NT2/D1 (cell line): ENCODE results near the gene ICOS.
"Not testable (repeated sequence)": the region's sequence is repeated elsewhere in the genome, so short reads cannot be mapped to it uniquely, and the experiment has no call there.

Experiments used
- DNase-seq: peaks from one replicate; pipeline ENCODE4 v3.0.0-alpha.2; 2011; ENCODE audit warnings: low read depth, low spot score
- H3K27me3 ChIP-seq: 2 replicates; pipeline ENCODE4 v1.6.0; 2011; ENCODE audit warnings: mild to moderate bottlenecking; ENCODE audit not compliant: insufficient read length, insufficient read depth
- H3K36me3 ChIP-seq: 2 replicates; pipeline ENCODE4 v1.6.1; 2011; ENCODE audit warnings: mild to moderate bottlenecking, low read length, mixed read lengths; ENCODE audit not compliant: insufficient read depth, insufficient read length
- H3K4me1 ChIP-seq: 2 replicates; pipeline ENCODE4 v1.5.1; 2011; ENCODE audit not compliant: insufficient read depth, insufficient read length
- H3K4me3 ChIP-seq: 2 replicates; pipeline ENCODE4 v1.5.1; 2011; ENCODE audit warnings: low read depth; ENCODE audit not compliant: insufficient read length
- H3K9ac ChIP-seq: 2 replicates; pipeline ENCODE4 v1.6.0; 2011; ENCODE audit warnings: low read depth; ENCODE audit not compliant: insufficient read length
- H3K9me3 ChIP-seq: 2 replicates; pipeline ENCODE4 v1.5.1; 2011; ENCODE audit warnings: mild to moderate bottlenecking, low read length; ENCODE audit not compliant: insufficient read depth
- SUZ12 ChIP-seq: IDR thresholded peaks from 2 replicates; pipeline ENCODE4 v1.6.1; 2011; ENCODE audit not compliant: insufficient read length, insufficient read depth; ENCODE audit errors: extremely low read depth
- YY1 ChIP-seq: IDR thresholded peaks from 2 replicates; pipeline ENCODE4 v1.6.1; 2011; ENCODE audit not compliant: insufficient read length, insufficient read depth
- ZNF274 ChIP-seq: IDR thresholded peaks from 2 replicates; pipeline ENCODE4 v1.6.1; 2011; ENCODE audit warnings: mild to moderate bottlenecking, low read depth, low read length

ICOS gene

DNA sequence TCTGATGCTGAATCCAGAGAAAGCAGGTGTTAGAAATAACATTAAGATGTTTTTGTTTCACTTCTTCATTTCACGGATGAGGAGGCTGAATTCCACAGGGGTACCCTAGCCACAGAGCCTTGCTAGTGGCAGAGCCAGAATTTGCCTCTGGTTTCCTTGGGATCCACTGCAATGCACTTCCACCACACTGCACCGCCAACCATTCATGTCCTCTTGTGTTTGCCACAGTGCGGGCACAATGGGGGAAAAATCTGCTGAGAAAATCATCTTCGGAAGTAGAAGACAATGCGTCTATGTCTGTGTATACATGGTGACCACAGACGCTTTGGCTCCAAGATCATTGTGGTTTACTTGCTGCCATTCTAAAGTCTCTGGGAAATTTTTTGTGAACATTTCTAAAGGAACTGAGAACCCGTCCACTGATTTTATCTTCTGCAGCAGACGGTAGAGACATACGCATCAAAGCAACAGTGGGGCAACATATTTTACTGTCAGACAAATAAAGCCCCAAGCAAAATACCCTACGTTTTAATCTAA, 14.9 kb downstream of the ICOS start:
- Histone ChIP-seq H3K9ac (no peak overlapping the region), H3K4me1 (no peaks in the 10 kb centered on the region), H3K27me3 (no peaks in the 10 kb centered on the region), H3K36me3 (no peaks in the 10 kb centered on the region), H3K9me3 (no peaks in the 10 kb centered on the region; the same call in 1 of the 2 replicates), H3K4me3 (no peak overlapping the region)
- DNase-seq, result no peak
- TF ChIP-seq YY1 (no peak), ZNF274 (no peak), SUZ12 (no peak)

DNA sequence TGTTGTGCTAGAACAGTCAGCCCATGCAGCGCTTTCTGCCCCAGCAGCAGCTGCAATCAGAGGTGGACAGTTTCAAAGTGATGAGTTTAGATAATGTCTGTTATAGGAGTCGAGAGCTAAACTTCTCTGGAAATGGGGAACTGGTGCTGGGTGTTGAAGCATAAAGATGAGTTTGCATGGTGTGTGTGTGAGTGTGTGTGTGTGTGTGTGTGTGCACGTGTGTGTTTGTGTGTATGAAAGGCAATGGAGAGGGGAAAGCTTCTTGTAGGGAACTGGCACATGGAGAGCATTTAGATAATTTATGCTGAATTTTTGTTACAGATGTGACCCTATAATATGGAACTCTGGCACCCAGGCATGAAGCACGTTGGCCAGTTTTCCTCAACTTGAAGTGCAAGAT, 22.7 kb downstream of the ICOS start:
- Histone ChIP-seq H3K9ac (no peak overlapping the region), H3K4me1 (no peaks in the 10 kb centered on the region), H3K27me3 (no peaks in the 10 kb centered on the region), H3K9me3 (no peaks in the 10 kb centered on the region), H3K4me3 (no peak overlapping the region), H3K36me3 (no peaks in the 10 kb centered on the region)
- no peak for TF ChIP-seq ZNF274
- TF ChIP-seq YY1, result no peak
- TF ChIP-seq SUZ12, result no peak
- DNase-seq, result no peak

DNA sequence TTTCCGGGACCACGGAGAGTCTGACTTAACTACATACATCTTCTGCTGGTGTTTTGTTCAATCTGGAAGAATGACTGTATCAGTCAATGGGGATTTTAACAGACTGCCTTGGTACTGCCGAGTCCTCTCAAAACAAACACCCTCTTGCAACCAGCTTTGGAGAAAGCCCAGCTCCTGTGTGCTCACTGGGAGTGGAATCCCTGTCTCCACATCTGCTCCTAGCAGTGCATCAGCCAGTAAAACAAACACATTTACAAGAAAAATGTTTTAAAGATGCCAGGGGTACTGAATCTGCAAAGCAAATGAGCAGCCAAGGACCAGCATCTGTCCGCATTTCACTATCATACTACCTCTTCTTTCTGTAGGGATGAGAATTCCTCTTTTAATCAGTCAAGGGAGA, 23.1 kb downstream of the ICOS start:
- no peaks in the 10 kb centered on the region for H3K9me3 ChIP-seq
- TF ChIP-seq SUZ12 (no peak), YY1 (no peak), ZNF274 (no peak)

DNA sequence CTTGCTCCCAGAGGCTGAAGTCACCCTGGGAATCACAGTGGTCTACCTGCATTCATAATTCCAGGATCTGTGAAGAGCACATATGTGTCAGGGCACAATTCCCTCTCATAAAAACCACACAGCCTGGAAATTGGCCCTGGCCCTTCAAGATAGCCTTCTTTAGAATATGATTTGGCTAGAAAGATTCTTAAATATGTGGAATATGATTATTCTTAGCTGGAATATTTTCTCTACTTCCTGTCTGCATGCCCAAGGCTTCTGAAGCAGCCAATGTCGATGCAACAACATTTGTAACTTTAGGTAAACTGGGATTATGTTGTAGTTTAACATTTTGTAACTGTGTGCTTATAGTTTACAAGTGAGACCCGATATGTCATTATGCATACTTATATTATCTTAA, 24.2 kb downstream of the ICOS start:
- DNase-seq, result no peak
- H3K4me3 ChIP-seq, result no peak overlapping the region
- H3K36me3 ChIP-seq, result no peaks in the 10 kb centered on the region
- TF ChIP-seq YY1 (no peak), ZNF274 (no peak), SUZ12 (no peak)
- no peak overlapping the region for H3K9ac ChIP-seq
- H3K4me1 ChIP-seq, result no peaks in the 10 kb centered on the region
- no peaks in the 10 kb centered on the region for H3K9me3 ChIP-seq
- no peaks in the 10 kb centered on the region for H3K27me3 ChIP-seq

More for the DNA sequence above, 23.1 kb downstream of the ICOS start:
- DNase-seq, result no peak
- Histone ChIP-seq H3K36me3 (no peaks in the 10 kb centered on the region), H3K4me1 (no peaks in the 10 kb centered on the region), H3K9ac (no peak overlapping the region), H3K27me3 (no peaks in the 10 kb centered on the region), H3K4me3 (no peak overlapping the region)

DNA sequence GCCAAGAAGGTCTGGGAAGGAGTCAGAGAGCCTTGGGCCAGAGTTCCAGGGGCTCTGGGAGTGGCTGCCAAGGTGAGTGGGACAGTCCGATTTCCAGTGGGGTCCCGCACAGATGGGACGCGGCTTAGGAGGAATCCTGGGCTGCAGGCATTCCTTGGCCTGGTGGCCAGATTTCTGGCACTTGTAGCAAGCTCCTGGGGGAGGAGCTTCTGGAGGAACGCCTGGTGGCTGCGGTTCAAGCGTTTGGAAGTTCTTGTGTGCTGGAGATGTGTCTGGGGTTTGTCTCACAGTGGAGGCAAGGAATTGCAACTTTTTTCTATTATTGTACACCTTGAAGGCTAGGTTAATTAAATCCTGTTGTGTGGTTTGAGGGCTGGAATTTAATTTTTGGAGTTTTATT, 28.6 kb downstream of the ICOS start:
- not testable (repeated sequence) for H3K27me3 ChIP-seq, DNase-seq, H3K36me3 ChIP-seq, H3K9ac ChIP-seq, H3K4me3 ChIP-seq, H3K4me1 ChIP-seq, H3K9me3 ChIP-seq

DNA sequence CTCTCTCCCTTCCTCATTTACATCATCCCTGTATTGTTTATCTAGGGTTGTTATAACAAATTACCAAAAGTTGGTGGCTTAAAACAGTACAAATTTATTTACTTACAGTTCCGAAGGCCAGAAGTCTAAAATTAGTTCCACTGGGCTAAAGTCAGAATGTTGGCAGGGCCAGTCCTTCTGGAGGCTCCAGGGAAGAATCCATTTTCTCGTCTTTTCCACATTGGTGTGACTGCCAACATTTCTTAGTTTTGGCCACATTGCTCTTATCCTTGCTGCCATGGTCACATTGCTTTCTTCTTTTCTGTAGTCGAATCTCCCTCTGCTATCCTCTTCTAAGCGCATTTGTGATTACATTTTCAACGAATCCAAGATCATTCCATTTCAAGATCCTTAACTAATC, 34.7 kb downstream of the ICOS start:
- Histone ChIP-seq H3K9me3 (no peaks in the 10 kb centered on the region; the same call in 1 of the 2 replicates), H3K9ac (no peak overlapping the region), H3K4me3 (no peak overlapping the region), H3K36me3 (no peaks in the 10 kb centered on the region), H3K27me3 (no peaks in the 10 kb centered on the region), H3K4me1 (no peaks in the 10 kb centered on the region)
- no peak for TF ChIP-seq SUZ12
- no peak for DNase-seq

DNA sequence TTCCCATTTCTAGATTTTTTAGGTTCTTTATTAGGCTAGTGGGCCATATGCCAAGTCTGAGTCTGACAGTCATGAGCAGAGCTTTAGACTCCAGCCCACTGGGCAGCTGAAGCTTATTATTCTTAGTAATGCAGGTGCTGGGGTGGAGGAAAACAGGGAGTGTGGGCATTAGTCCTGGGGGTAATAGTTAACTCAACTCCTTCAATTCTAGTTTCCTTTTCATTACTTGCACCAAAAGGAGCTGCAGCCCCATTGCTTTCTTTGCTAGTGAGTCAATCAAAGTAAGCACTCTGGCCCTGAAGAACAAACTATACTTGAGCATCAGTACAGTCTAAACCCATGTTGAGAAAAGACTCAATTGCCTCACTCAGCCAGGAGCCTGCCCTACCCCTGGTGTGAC, 35.5 kb downstream of the ICOS start:
- H3K4me1 ChIP-seq, result no peaks in the 10 kb centered on the region
- no peak overlapping the region for H3K4me3 ChIP-seq
- H3K36me3 ChIP-seq, result no peaks in the 10 kb centered on the region
- no peaks in the 10 kb centered on the region for H3K27me3 ChIP-seq
- H3K9me3 ChIP-seq, result no peaks in the 10 kb centered on the region; the same call in 1 of the 2 replicates
- no peak for DNase-seq
- no peak for TF ChIP-seq ZNF274
- no peak for TF ChIP-seq SUZ12
- no peak for TF ChIP-seq YY1
- H3K9ac ChIP-seq, result no peak overlapping the region

DNA sequence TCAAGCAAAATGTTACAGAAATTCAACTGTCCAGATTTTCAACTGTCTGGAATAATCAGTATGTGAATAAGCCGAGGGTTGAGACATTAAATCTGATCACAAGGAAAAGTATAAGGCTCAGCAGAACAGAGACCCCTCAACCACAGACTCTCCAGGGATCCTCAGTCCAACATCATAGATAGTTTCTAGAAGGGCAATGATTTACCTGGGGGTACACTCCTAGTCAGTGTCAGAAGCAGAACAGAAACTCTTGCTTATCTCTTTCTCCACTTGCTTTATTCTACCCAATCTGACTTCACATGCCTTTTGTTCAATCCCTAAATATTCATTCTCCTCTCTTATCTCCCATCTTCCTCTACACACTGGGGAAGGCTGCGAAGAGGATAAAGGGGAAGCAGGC, 36.4 kb downstream of the ICOS start:
- H3K27me3 ChIP-seq, result no peaks in the 10 kb centered on the region
- H3K9ac ChIP-seq, result no peak overlapping the region

More for the DNA sequence above, 36.4 kb downstream of the ICOS start:
- Histone ChIP-seq H3K36me3 (no peaks in the 10 kb centered on the region), H3K9me3 (no peaks in the 10 kb centered on the region; the same call in 1 of the 2 replicates), H3K4me1 (no peaks in the 10 kb centered on the region), H3K4me3 (no peak overlapping the region)
- DNase-seq, result no peak
- no peak for TF ChIP-seq YY1
- no peak for TF ChIP-seq SUZ12
- TF ChIP-seq ZNF274, result no peak
